ENCODE data around the gene DNTTIP2.
"Not testable (repeated sequence)": the region's sequence is repeated elsewhere in the genome, so short reads cannot be mapped to it uniquely, and the experiment has no call there.

Gene DNTTIP2

GRCh38 chr1:93878889-93879586 is at the start of gene DNTTIP2:
DNTTIP2 (minus strand) TSS chr1:93879206; CDS start chr1:93879148, 58 bp downstream.
- peak; percentile 75 to 88 (median 82) for DNase-seq

GRCh38 chr1:93925206-93925605 is 46.2 kb upstream of the DNTTIP2 start:
- no peak for DNase-seq

- no peak for DNase-seq
These were observed 40.8 kb upstream of the DNTTIP2 start for GRCh38 chr1:93919780-93920179.

- no peak for DNase-seq
These were observed 38.3 kb upstream of the DNTTIP2 start for GRCh38 chr1:93917302-93917701.

GRCh38 chr1:93910880-93911279 is 31.9 kb upstream of the DNTTIP2 start:
- DNase-seq: not testable (repeated sequence)

- no peak for DNase-seq
These were observed 31.3 kb upstream of the DNTTIP2 start for GRCh38 chr1:93910305-93910704.

- DNase-seq: peak; percentile 73 to 90 (median 84)
These were observed 30.4 kb upstream of the DNTTIP2 start, which contains the start of gene GCLM for GRCh38 chr1:93909146-93910050. GCLM (minus strand) TSS chr1:93909430; CDS start chr1:93909163, 267 bp downstream.

- peak; percentile 18 to 78 (median 56) for DNase-seq
These were observed 29.6 kb upstream of the DNTTIP2 start for GRCh38 chr1:93908394-93909145.

- DNase-seq: no peak
These were observed 28.7 kb upstream of the DNTTIP2 start for GRCh38 chr1:93907718-93908117.

GRCh38 chr1:93906480-93906879 is 27.5 kb upstream of the DNTTIP2 start:
- DNase-seq: no peak

- no peak for DNase-seq
These were observed 26.7 kb upstream of the DNTTIP2 start for GRCh38 chr1:93905734-93906133.

- DNase-seq: no peak
These were observed 26.0 kb upstream of the DNTTIP2 start for GRCh38 chr1:93905051-93905450.

- no peak for DNase-seq
These were observed 25.2 kb upstream of the DNTTIP2 start for GRCh38 chr1:93904228-93904627.

- DNase-seq: no peak
These were observed 21.9 kb upstream of the DNTTIP2 start for GRCh38 chr1:93900723-93901504.

- DNase-seq: no peak
These were observed 20.7 kb upstream of the DNTTIP2 start for GRCh38 chr1:93899543-93900207.

- DNase-seq: no peak
These were observed 9.9 kb upstream of the DNTTIP2 start for GRCh38 chr1:93888900-93889299.

- no peak for DNase-seq
These were observed 3.3 kb upstream of the DNTTIP2 start for GRCh38 chr1:93882269-93882668.

GRCh38 chr1:93880731-93881130 is 1.7 kb upstream of the DNTTIP2 start:
- no peak for DNase-seq

GRCh38 chr1:93878501-93878888 is 511 bp downstream of the DNTTIP2 start:
- peak in 4 of 6 experiments; percentile 26 to 53 (median 37) for DNase-seq

GRCh38 chr1:93877529-93877928 is 1.5 kb downstream of the DNTTIP2 start:
- no peak for DNase-seq

GRCh38 chr1:93876244-93876643 is 2.8 kb downstream of the DNTTIP2 start:
- DNase-seq: no peak

Data from stimulated activated naive CD4-positive, alpha-beta T cell (primary cell).